LNCAP (cell line): ENCODE measurements around the gene STIL.

Source experiments
- CTCF ChIP-seq: fragments of 450-650 bp; IDR thresholded peaks from 2 replicates; pipeline ENCODE4 v1.5.1; 2017; ENCODE audit warnings: mild to moderate bottlenecking

STIL gene

GRCh38 chr1:47330212-47330611 is 16.3 kb upstream of the STIL start:
- TF ChIP-seq CTCF: no peak

- no peak for TF ChIP-seq CTCF
Measured at GRCh38 chr1:47328992-47329391, 15.0 kb upstream of the STIL start.

- no peak for TF ChIP-seq CTCF
Measured at GRCh38 chr1:47326271-47326670, 12.3 kb upstream of the STIL start.

DNA sequence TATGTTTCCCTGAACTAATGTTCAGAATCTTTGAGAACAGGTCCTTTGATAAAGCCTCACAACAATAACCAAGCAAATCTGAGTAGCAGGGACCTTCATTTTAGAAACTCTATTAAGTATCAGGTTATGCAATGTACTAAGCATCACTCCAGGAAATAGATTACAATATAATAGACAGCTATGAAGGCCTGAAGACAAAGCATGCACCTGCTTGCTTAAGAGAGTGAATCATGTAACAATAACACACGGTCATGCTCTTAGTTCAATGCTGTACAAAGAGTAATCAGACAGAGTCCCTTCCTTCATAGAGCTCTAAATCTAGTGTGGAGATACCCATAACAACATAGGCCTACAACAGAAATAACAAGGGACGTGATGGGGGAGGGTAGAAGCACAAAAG is 11.6 kb upstream of the STIL start:
- TF ChIP-seq CTCF: no peak

DNA sequence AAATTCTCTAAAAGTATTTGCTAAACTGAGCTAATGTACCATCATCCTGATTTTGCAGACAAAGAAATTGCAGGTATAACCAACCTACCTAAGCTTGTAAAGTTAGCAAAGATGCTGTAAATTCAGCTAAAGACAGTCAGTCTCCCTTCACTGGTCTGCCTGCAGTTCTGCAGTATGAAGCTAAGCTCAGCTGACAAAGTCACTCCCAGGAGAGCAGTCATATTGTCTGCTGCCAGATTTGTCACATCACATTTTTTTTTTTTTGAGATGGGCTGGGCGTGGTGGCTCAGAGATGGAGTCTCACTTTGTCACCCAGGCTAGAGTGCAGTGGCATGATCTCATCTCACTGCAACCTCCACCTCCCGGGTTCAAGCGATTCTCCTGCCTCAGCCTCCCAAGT is 10.7 kb upstream of the STIL start:
- no peak for TF ChIP-seq CTCF

DNA sequence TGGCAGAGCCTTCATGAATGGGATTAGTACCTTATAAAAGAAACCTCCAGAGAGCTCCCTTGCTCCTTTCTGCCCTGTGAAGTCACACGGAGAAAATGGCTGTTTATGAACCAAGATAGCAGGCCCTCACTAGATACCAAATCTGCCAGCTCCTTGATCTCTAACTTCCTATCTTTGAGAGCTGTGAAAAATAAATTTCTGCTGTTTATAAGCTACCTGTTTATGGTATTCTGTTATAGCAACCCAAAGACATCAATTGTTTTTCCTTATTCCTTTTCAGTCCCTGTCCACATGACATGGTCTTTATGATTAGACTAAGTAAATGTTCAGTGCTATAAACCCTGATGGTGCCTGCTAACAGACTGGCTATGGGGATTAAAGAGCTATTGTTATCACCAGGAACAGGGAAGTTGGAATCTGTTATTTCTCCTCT is 9.7 kb upstream of the STIL start:
- TF ChIP-seq CTCF: no peak

DNA sequence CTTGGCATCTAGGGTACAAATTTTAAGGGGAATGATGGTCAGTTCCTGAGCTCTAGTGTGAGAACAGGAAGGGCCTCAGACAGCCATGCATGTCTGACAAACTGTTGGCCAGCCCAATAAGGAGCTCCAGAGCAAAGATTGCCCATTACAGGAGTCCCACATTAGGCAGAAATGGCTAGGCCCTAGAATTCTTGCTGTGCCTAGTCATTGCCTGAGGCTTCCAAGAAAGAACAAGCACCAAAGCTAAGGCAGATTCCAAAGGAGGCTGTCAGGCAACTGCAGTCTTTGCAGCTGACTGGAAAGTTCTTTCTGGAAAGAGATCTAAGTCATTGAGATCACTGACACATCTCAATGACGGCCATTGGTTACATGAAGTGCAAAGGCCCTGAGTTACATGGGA is 3.9 kb upstream of the STIL start:
- TF ChIP-seq CTCF: no peak

GRCh38 chr1:47309427-47309826 is 4.5 kb downstream of the STIL start:
- no peak for TF ChIP-seq CTCF
